AG09319 (cell line): ENCODE data around the gene SYTL5.
"Not testable (repeated sequence)": the region's sequence is repeated elsewhere in the genome, so short reads cannot be mapped to it uniquely, and the experiment has no call there.

Experiments used
- DNase-seq: peaks from one replicate; pipeline ENCODE4 v3.0.0-alpha.2; 2010; ENCODE audit warnings: low read depth; ENCODE audit errors: extremely low read depth
- TF ChIP-seq, protein P1 (sequence below): IDR thresholded peaks from 2 replicates; pipeline ENCODE4 v1.5.1; 2011; ENCODE audit warnings: low read depth, mild to moderate bottlenecking, inconsistent platforms, low read length, moderate library complexity

The SYTL5 gene

DNA sequence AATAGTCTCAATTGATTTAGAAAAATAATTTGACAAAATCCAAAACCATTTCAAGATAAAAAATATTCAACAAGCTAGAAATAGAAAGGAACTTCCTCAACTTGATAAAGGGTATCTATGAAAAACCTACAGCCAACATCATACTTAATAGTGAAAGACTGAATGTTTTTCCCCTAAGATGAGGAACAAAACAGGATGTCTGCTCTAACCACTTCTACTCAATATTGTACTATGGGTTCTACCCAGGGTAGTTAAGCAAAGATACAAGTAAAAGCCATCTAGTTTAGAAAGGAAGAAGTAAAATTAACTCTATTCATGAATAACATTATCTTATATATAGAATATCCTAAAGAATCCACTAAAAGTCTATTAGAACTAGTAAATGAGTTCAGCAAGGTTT lies 21.5 kb upstream of the SYTL5 start:
- no peak for DNase-seq
- TF ChIP-seq, protein P1, sequence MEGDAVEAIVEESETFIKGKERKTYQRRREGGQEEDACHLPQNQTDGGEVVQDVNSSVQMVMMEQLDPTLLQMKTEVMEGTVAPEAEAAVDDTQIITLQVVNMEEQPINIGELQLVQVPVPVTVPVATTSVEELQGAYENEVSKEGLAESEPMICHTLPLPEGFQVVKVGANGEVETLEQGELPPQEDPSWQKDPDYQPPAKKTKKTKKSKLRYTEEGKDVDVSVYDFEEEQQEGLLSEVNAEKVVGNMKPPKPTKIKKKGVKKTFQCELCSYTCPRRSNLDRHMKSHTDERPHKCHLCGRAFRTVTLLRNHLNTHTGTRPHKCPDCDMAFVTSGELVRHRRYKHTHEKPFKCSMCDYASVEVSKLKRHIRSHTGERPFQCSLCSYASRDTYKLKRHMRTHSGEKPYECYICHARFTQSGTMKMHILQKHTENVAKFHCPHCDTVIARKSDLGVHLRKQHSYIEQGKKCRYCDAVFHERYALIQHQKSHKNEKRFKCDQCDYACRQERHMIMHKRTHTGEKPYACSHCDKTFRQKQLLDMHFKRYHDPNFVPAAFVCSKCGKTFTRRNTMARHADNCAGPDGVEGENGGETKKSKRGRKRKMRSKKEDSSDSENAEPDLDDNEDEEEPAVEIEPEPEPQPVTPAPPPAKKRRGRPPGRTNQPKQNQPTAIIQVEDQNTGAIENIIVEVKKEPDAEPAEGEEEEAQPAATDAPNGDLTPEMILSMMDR = no peak

GRCh38 chrX:37986893-37987292 lies 19.5 kb upstream of the SYTL5 start:
- TF ChIP-seq, protein P1 = no peak
- DNase-seq = no peak

DNA sequence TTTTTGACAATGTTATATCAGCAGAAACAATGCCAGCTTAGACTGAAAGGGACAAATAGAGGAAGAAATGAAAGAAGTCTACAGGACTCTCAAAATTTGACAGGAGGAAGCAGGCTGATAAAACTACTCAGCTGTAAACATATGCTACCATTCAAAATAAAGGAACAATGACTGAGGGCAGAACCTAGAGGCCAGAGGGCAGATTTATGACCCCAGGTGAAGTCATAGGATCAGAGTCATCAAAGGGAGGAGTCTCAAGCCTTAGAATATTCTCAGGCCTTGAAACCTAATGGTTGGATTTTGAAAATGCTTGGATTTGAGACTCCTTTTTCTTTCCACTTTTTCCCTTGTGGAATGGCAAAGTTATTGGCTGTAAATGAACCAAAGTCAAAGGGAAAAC lies 17.0 kb upstream of the SYTL5 start:
- TF ChIP-seq, protein P1 = no peak
- DNase-seq = no peak

- DNase-seq = not testable (repeated sequence)
Measured at GRCh38 chrX:37991303-37991702, 15.1 kb upstream of the SYTL5 start.

DNA sequence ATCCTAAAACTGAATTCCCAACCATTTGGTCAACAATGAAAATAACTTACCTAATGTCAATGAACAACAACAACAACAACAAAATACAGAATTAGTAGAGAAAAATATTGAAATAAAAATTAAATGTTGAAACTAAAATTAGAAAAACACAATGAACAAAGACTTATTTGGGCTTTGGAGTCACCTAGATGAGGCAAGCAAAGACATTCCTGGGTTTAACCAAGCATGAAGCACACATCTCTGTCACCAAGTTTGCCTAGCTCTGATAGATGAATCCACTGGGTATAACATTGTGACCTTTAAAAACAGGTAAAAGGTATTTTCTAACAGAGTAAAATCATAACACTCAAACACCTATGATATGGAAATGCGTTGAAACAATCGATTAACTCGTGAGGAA lies 13.2 kb upstream of the SYTL5 start:
- DNase-seq = no peak
- TF ChIP-seq, protein P1 = no peak

DNA sequence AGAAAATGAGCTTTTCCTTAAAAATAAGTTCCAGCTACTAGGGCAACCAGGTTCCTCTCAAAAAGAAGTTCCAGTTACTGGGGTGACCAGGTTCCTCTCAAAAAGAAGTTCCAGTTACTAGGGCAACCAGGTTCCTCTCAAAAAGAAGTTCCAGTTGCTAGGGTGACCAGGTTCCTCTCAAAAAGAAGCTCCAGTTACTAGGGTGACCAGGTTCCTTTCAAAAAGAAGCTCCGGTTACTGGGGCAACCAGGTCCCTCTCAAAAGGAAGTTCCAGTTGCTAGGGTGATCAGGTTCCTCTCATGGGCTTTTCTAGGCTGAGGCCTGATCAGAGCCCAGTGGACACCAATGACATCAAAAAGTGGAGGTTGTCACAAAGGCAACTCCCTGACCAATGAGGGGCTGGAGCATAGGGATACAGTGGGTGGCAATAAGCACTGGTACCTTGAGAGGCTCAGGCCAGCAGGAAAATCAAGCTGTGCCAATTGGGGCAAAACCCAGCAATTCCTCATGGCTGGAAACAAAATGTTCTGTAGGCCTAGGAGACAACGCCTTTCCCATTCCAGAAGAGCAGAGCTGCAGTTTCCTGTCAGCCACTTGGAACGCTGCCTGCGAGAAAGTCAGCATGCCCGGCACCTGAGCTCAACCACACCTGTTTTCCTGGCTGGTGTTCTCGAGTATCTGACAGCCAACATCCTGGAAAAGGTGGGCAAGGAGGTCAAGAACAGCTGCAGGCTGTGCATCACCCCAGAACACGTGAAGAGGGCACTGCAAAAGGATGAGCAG lies 12.3 kb upstream of the SYTL5 start:
- no peak for DNase-seq
- TF ChIP-seq, protein P1 = no peak

DNA sequence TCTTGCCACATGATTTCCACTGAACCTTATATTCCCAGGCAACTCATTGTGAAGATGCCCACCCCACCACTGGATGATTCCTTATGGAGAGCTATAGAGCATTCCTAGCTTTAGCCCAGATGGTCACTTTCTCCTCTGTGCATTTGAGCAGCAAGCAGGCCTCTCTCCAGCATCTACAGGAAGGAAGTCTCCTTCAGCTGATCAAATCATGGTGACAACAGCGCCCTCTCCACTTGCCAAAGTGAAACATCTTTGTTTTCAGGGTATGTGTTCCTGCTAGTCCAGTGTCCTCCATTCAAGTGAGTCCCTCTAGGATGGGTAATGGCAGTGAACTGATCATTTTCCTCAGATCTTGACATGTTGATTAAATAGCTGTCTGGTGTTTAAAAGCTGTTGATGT lies 10.9 kb upstream of the SYTL5 start:
- DNase-seq = no peak
- TF ChIP-seq, protein P1 = no peak

GRCh38 chrX:37997096-37997495 lies 9.3 kb upstream of the SYTL5 start:
- no peak for DNase-seq
- TF ChIP-seq, protein P1 = no peak
